ENCODE measurements around the gene JADE2.

GRCh38 chr5:134504629-134505300, 20.7 kb upstream of the JADE2 start:
- TF ChIP-seq, protein P1, sequence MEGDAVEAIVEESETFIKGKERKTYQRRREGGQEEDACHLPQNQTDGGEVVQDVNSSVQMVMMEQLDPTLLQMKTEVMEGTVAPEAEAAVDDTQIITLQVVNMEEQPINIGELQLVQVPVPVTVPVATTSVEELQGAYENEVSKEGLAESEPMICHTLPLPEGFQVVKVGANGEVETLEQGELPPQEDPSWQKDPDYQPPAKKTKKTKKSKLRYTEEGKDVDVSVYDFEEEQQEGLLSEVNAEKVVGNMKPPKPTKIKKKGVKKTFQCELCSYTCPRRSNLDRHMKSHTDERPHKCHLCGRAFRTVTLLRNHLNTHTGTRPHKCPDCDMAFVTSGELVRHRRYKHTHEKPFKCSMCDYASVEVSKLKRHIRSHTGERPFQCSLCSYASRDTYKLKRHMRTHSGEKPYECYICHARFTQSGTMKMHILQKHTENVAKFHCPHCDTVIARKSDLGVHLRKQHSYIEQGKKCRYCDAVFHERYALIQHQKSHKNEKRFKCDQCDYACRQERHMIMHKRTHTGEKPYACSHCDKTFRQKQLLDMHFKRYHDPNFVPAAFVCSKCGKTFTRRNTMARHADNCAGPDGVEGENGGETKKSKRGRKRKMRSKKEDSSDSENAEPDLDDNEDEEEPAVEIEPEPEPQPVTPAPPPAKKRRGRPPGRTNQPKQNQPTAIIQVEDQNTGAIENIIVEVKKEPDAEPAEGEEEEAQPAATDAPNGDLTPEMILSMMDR (IDR thresholded peaks at IDR 0.05), result no peak
- TF ChIP-seq EP300 (IDR thresholded peaks at IDR 0.05), result no peak

All from sigmoid colon (tissue), 4 donors.